ENCODE results near the gene USP53. TPM values are rescaled to one million over a fixed set of nuclear protein-coding genes. Genes with fewer than 3 reads are reported as not detected.
"Not testable (repeated sequence)": the region's sequence is repeated elsewhere in the genome, so short reads cannot be mapped to it uniquely, and the experiment has no call there.

The USP53 gene
- total RNA-seq, 2 donors from 2014 or later, result 51.5 to 62.9 TPM

GRCh38 chr4:119244344-119244743 is 31.8 kb downstream of the USP53 start:
- Histone ChIP-seq H3K9me3 (no peaks in the 10 kb centered on the region), H3K27me3 (no peaks in the 10 kb centered on the region), H3K36me3 (peaks cover 54% of the 10 kb centered on the region), H3K4me3 (no peak overlapping the region), H3K4me1 (peaks cover 0 to 7% of the 10 kb centered on the region in 2 donors), H3K27ac (no peak overlapping the region)
- no peak for DNase-seq (ENCODE audit: low spot score)
- TF ChIP-seq, protein P1, sequence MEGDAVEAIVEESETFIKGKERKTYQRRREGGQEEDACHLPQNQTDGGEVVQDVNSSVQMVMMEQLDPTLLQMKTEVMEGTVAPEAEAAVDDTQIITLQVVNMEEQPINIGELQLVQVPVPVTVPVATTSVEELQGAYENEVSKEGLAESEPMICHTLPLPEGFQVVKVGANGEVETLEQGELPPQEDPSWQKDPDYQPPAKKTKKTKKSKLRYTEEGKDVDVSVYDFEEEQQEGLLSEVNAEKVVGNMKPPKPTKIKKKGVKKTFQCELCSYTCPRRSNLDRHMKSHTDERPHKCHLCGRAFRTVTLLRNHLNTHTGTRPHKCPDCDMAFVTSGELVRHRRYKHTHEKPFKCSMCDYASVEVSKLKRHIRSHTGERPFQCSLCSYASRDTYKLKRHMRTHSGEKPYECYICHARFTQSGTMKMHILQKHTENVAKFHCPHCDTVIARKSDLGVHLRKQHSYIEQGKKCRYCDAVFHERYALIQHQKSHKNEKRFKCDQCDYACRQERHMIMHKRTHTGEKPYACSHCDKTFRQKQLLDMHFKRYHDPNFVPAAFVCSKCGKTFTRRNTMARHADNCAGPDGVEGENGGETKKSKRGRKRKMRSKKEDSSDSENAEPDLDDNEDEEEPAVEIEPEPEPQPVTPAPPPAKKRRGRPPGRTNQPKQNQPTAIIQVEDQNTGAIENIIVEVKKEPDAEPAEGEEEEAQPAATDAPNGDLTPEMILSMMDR (IDR thresholded peaks at IDR 0.05), result no peak

DNA sequence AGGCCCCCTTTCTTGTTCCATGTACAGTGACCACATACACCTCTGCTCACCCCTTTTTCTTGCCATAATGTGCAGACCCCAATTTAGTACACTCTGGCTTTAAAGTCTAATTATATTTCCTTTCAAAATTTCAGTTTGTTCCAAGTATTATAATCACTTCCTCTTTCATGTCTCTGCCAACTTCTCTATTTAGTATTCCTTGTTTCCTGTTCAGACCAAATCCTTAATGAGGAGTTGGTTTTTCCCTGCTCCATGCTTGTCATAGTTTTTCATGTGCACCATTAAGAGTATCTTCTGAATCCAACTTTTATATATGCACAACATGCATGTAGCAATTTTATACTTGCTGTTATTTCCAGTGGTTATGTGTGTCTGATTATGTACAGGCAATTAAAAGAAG is 32.3 kb downstream of the USP53 start:
- Histone ChIP-seq H3K4me3 (no peak overlapping the region), H3K27ac (no peak overlapping the region), H3K36me3 (peaks cover 50% of the 10 kb centered on the region), H3K9me3 (no peaks in the 10 kb centered on the region), H3K4me1 (peaks cover 0 to 7% of the 10 kb centered on the region in 2 donors), H3K27me3 (no peaks in the 10 kb centered on the region)
- no peak for DNase-seq (ENCODE audit: low spot score)
- TF ChIP-seq, protein P1 (IDR thresholded peaks at IDR 0.05), result no peak

GRCh38 chr4:119246177-119246733 is 33.7 kb downstream of the USP53 start:
- Histone ChIP-seq H3K27me3 (no peaks in the 10 kb centered on the region), H3K9me3 (no peaks in the 10 kb centered on the region), H3K4me3 (no peak overlapping the region), H3K36me3 (peaks cover 58% of the 10 kb centered on the region), H3K27ac (no peak overlapping the region), H3K4me1 (peaks cover 0 to 7% of the 10 kb centered on the region in 2 donors)
- TF ChIP-seq, protein P1 (IDR thresholded peaks at IDR 0.05), result no peak
- no peak for DNase-seq (ENCODE audit: low spot score)

DNA sequence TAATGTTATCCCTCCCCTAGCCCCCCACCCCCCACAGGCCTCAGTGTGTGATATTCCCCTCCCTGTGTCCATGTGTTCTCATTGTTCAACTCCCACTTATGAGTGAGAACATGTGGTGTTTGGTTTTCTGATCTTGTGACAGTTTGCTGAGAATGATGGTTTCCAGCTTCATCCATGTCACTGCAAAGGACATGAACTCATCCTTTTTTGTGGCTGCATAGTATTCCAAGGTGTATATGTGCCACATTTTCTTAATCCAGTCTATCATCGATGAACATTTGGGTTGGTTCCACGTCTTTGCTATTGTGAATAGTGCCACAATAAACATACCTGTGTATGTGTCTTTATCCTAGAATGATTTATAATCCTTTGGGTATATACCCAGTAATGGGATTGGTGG is 38.5 kb downstream of the USP53 start:
- DNase-seq (ENCODE audit: low spot score); H3K27me3 ChIP-seq; H3K27ac ChIP-seq; H3K4me3 ChIP-seq; H3K9me3 ChIP-seq; H3K4me1 ChIP-seq: not testable (repeated sequence)
- H3K36me3 ChIP-seq, result peaks cover 86% of the 10 kb centered on the region

- H3K4me3 ChIP-seq; H3K27ac ChIP-seq; DNase-seq (ENCODE audit: low spot score): not testable (repeated sequence)
These were observed 42.7 kb downstream of the USP53 start for GRCh38 chr4:119255223-119255622.

GRCh38 chr4:119260528-119260927 is 48.0 kb downstream of the USP53 start:
- no peak overlapping the region for H3K4me3 ChIP-seq
- TF ChIP-seq, protein P1 (IDR thresholded peaks at IDR 0.05), result no peak
- H3K27me3 ChIP-seq, result no peaks in the 10 kb centered on the region
- no peak overlapping the region for H3K27ac ChIP-seq
- H3K9me3 ChIP-seq, result no peaks in the 10 kb centered on the region
- H3K4me1 ChIP-seq, result no peaks in the 10 kb centered on the region
- DNase-seq (ENCODE audit: low spot score), result no peak
- peaks cover 74% of the 10 kb centered on the region for H3K36me3 ChIP-seq

More at GRCh38 chr4:119255223-119255622, 42.7 kb downstream of the USP53 start:
- peaks cover 80% of the 10 kb centered on the region for H3K36me3 ChIP-seq
- H3K9me3 ChIP-seq, H3K4me1 ChIP-seq, H3K27me3 ChIP-seq: not testable (repeated sequence)

GRCh38 chr4:119261986-119262385 is 49.5 kb downstream of the USP53 start:
- H3K4me1 ChIP-seq, result no peaks in the 10 kb centered on the region
- no peak overlapping the region for H3K4me3 ChIP-seq
- H3K27ac ChIP-seq, result no peak overlapping the region
- TF ChIP-seq, protein P1 (IDR thresholded peaks at IDR 0.05), result no peak
- no peak for DNase-seq (ENCODE audit: low spot score)
- H3K9me3 ChIP-seq, result no peaks in the 10 kb centered on the region
- H3K36me3 ChIP-seq, result peaks cover 74% of the 10 kb centered on the region
- H3K27me3 ChIP-seq, result no peaks in the 10 kb centered on the region
